Chondrocyte (in vitro differentiated cells): ENCODE data around the gene TTBK2. TPM values are rescaled to one million over a fixed set of nuclear protein-coding genes. Genes with fewer than 3 reads are reported as not detected.
A peak's percentile ranks its signal among the peaks of the same experiment; 100 is the strongest.

Experiments used
- DNase-seq: peaks from one replicate; pipeline ENCODE4 v3.0.0; 2021; ENCODE audit warnings: mixed read lengths, low spot score
- H3K27ac Mint-ChIP-seq: one replicate; pipeline ENCODE4 v1.8.0; 2021; ENCODE audit warnings: mild to moderate bottlenecking, moderate library complexity, mixed read lengths; ENCODE audit not compliant: unreplicated experiment
- H3K27me3 Mint-ChIP-seq: 2 replicates; pipeline ENCODE4 v1.8.0; 2021; ENCODE audit warnings: low read depth, mixed read lengths
- H3K36me3 Mint-ChIP-seq: 2 replicates; pipeline ENCODE4 v1.8.0; 2021; ENCODE audit warnings: low read depth, mixed read lengths
- H3K4me1 Mint-ChIP-seq: 2 replicates; pipeline ENCODE4 v1.8.0; 2021; ENCODE audit warnings: low read depth, mild to moderate bottlenecking, mixed read lengths
- H3K4me3 Mint-ChIP-seq: one replicate; pipeline ENCODE4 v1.8.0; 2021; ENCODE audit warnings: mild to moderate bottlenecking, moderate library complexity, mixed read lengths; ENCODE audit not compliant: unreplicated experiment
- H3K9me3 Mint-ChIP-seq: 2 replicates; pipeline ENCODE4 v1.8.0; 2021; ENCODE audit warnings: low read depth, mixed read lengths
- CTCF ChIP-seq: fragments of 200-600 bp; sonication (generic); IDR thresholded peaks from 2 replicates; pipeline ENCODE4 v1.5.0; 2021; ENCODE audit warnings: antibody characterized with exemption, mild to moderate bottlenecking, moderate library complexity
- total RNA-seq: library from RNA; stranded (reverse); gene quantifications from 3 replicates; pipeline ENCODE4 v1.2.1, GENCODE V29; 2021

TTBK2 gene
- total RNA-seq, 1 donor from 2014 or later: 19.7 TPM

DNA sequence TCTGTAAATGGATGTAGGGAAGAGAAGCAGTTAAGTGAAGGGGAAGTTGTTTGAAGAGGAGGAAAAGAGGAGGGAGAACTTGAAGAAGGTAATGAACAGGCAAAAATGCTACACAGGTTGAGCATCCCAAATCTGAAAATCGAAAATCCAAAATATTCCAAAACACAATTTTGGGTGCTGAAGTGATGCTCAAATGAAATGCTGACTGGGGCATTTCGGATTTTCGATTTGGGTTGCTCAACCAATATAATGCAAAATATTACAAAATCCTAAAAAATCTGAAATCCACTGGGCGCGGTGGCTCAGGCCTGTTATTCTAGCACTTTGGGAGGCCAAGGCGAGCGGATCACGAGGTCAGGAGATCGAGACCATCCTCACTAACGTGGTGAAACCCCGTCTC, 121.8 kb downstream of the TTBK2 start:
- no peak for TF ChIP-seq CTCF
- Mint-ChIP-seq H3K36me3 (peaks cover 12% of the 10 kb centered on the region), H3K4me3 (no peak overlapping the region)

DNA sequence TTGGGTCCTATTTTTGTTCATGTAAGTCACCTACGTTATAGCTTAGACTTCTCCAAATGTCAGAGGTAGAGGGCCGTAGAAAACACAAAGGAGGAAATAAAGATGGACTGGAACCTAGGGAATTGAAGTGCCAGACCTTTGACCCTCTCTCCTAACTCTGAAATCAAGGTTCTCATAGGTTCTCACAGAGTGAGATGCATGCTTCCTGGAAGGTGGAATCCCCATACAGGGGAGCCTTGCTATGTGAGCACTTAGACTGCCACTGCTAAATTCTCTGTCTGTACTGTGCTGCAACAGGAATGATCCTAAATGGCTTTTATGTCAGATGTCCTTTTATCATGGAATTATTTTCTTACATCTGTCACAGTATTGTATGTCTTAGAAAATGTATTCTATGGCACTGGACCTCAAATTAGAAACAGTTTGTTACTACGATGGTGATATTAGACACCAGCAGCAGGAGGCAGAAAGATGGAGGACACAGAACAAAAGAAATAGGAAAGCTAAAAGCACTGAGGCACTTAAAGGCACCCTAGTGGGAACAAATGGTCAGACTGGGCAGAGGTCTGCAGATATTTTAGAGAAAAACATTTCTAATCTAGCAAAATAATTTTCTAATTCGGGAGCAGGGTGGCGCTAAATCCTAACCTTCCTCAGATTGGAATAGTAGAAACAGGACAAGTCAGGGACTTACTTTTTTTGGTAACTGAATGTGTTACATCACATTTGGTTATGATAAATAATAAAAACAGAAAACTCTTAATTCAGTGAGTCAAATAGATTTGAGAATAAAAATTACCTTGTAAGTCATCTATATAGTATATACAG, 123.4 kb downstream of the TTBK2 start:
- no peak for DNase-seq
- peak; percentile 67 for TF ChIP-seq CTCF
- peaks cover 16% of the 10 kb centered on the region for H3K4me1 Mint-ChIP-seq
- peaks cover 15% of the 10 kb centered on the region for H3K36me3 Mint-ChIP-seq
- H3K4me3 Mint-ChIP-seq: no peak overlapping the region
- H3K9me3 Mint-ChIP-seq: no peaks in the 10 kb centered on the region
- H3K27me3 Mint-ChIP-seq: no peaks in the 10 kb centered on the region
- peak overlapping the region; percentile 42 for H3K27ac Mint-ChIP-seq

More for the DNA sequence above, 121.8 kb downstream of the TTBK2 start:
- Mint-ChIP-seq H3K4me1 (peaks cover 16% of the 10 kb centered on the region), H3K9me3 (no peaks in the 10 kb centered on the region), H3K27ac (no peak overlapping the region), H3K27me3 (no peaks in the 10 kb centered on the region)
- no peak for DNase-seq

GRCh38 chr15:42788725-42789124, 131.9 kb downstream of the TTBK2 start:
- Mint-ChIP-seq H3K4me3 (no peak overlapping the region), H3K27ac (peak overlapping the region; percentile 4), H3K36me3 (peaks cover 10% of the 10 kb centered on the region), H3K27me3 (no peaks in the 10 kb centered on the region), H3K9me3 (no peaks in the 10 kb centered on the region), H3K4me1 (no peaks in the 10 kb centered on the region)
- DNase-seq: no peak
- TF ChIP-seq CTCF: no peak

GRCh38 chr15:42786978-42787377, 133.6 kb downstream of the TTBK2 start:
- Mint-ChIP-seq H3K4me3 (no peak overlapping the region), H3K27ac (no peak overlapping the region), H3K27me3 (no peaks in the 10 kb centered on the region), H3K9me3 (no peaks in the 10 kb centered on the region), H3K36me3 (peaks cover 13% of the 10 kb centered on the region), H3K4me1 (no peaks in the 10 kb centered on the region)
- DNase-seq: no peak
- TF ChIP-seq CTCF: no peak

DNA sequence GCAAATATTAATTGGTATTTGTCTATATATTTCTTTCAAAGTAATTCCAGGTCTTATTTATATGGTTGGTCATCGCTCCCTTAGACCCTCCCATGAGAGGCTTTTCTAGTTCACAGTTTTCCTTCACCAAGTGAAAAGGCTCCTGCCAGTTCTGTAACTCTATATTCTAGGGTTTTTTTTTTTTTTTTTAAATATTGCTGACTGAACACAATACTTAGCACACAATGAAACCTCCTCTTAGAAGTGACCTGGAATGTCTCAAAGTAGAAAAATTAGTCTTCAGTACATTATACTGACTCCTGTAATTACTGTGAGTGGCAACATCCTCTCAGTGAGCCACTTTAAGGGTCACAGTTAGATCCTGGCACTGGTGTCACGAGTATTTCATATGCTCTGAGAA, 135.0 kb downstream of the TTBK2 start:
- Mint-ChIP-seq H3K27ac (no peak overlapping the region), H3K27me3 (no peaks in the 10 kb centered on the region), H3K4me3 (no peak overlapping the region), H3K9me3 (peaks cover 4% of the 10 kb centered on the region), H3K36me3 (peaks cover 17% of the 10 kb centered on the region), H3K4me1 (no peaks in the 10 kb centered on the region)
- no peak for DNase-seq
- TF ChIP-seq CTCF: no peak
